GM19328 (cell line): ENCODE results near the gene BCL2.
"Not testable (repeated sequence)": the region's sequence is repeated elsewhere in the genome, so short reads cannot be mapped to it uniquely, and the experiment has no call there.

ENCODE experiments used
- ATAC-seq: cut with Tn5 transposase; IDR thresholded peaks from one replicate; pipeline ENCODE4 v1.9.1; 2021; ENCODE audit warnings: mild to moderate bottlenecking, moderate library complexity; ENCODE audit not compliant: unreplicated experiment

Gene BCL2

DNA sequence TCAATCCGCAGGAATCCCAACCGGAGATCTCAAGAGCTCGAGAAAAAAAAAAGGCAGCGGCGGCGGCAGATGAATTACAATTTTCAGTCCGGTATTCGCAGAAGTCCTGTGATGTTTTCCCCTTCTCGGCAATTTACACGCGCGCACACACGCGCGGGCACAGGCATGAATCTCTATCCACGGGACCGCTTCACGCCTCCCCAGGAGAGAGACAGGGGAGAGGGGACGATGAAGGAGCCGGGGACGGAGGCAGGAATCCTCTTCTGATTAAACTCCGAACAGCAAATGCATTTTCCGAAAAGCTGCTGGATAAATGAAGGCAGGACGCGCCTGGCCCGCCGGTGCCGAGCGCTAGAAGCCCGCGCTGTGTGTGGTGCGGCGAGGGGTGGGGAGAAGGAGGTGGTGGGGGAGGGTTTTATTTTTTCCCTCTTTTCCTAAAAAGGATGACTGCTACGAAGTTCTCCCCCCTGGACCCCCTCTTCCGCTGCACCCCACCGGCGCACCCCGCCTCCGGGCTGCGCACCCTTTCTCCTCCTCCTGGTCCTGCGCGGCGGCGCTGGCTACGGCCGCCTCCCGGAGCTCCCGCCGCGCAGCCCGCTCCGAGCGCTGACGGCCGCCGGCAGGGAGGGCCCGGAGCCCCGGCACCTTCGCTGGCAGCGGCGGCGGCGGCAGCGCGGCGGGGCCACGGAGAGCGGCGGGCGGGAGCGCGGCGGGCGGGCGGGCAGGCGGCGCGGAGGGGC lies at the start of gene BCL2:
TSS of gene BCL2 (minus strand) at position 387 of the 740 bp plus-strand sequence.
- ATAC-seq: peak; percentile 19

DNA sequence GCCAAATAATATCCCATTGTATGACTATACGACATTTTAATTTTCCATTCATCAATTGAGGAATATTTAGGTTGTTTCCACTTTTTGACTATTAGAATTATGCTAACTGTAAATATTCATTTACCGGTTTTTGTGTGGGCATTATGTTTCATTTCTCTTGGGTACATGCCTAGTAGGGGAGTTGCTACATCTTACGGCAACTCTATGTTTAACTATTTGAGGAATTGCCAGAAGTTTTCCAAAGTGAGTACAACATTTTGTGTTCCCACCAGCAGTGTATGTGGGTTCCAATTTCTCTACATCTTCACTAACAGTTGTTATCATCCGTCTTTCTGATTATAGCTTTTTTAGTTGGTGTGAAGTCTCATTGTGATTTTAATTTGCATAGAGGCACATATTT lies 49.0 kb upstream of the BCL2 start:
- no peak for ATAC-seq

DNA sequence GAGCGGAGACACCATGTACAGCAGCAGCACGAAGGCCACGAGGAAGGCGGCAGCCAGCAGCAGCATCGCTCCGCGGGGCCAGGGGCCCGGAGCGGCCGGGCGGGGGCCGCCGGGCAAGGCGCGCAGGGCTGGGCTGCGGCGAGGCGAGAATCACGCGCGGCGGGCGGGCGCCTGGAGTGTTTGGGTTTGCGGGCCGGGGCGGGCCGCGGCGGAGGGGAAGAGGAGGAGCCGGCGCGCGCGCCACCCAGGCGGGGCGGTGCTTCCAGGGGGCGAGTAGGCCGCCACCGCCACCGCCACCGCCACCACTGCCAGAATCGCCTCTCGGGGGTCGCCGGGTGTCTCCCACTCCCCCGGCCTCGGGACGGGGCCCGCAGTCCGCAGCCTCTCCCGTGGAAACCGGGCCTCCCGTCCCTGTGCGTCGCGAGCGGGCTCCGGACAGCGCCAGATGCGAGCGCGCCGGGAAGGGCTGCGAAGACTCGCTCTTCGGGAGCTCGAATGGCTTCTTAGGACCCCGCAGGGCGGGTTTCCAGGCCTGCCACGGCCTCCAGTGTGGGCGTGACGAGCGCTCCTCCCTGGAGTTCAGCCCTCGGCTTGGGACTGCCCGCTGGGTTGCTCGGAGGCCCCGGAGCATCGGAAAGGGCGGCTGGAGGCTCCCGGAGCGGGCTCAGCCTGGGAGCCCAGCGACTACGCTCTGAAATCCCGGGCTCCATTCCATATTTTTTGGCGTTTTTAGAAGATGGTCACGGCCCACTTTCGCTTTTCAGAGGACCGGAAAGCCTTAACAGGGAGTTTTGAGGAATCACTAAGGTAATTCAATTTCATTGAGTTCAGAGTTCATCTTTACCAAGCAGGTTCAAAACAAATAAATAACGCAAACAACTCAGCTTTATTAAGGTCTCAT lies 47.7 kb upstream of the BCL2 start, which contains the start of gene KDSR:
TSS of gene KDSR (minus strand) at position 154 of the 901 bp plus-strand sequence. CDS start at position 66, 88 bp downstream.
- peak; percentile 86 for ATAC-seq

DNA sequence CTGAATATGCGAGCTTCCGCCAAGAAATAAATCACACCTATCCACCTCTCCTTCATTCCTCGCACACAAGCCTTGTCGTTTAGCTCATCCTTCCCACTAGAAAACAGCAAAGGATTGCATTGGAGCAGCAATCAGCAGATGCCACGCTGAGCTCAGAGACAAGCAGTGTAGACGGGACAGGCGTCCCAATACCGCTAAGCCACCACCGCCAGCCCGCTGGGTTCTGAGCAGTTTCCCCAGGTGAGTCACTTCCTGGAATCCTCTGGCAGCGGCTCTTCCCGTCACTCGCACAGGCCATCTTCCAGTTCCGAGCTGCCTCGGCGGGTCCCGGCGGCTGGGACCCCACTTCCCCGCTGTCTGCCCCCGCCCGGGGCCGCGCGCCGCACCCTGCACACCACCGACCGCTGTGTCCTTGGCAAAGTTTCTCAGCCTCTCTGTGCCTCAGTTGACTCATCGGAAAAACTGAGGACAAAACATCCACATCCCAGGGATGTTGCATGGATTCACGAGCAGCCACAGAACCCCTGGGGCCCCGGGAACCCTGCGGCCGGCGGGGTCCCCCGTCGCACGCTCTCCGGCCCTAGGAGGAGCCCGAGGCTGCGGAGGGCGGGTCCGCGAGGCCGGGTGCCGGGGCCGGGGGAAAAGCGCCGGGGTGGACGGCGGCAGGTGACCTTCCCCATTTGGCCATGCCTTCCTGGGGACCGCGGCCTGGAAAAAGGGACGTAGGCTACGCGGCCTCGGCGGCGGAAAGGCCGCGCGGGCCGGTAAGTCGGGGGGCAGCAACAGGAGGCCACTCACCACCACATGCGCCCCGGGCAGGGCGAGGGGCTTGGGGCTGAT lies 46.9 kb upstream of the BCL2 start:
- ATAC-seq: peak; percentile 27

DNA sequence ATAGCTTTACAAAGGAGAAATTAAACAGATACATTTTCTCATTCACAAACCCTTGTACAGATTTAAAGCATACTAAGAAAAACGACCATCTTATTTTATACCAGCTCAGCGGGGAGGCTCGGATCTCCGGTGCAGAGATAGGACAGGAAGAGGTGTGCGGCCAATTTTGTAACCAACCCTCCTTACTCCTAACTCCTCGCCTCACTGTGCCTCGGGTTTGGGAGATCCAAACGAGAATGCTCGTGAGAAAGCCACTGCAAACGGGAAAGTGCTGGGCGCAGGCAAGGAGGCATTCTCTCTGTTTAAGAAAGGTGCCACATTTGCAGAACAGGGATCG lies 46.3 kb upstream of the BCL2 start:
- no peak for ATAC-seq

DNA sequence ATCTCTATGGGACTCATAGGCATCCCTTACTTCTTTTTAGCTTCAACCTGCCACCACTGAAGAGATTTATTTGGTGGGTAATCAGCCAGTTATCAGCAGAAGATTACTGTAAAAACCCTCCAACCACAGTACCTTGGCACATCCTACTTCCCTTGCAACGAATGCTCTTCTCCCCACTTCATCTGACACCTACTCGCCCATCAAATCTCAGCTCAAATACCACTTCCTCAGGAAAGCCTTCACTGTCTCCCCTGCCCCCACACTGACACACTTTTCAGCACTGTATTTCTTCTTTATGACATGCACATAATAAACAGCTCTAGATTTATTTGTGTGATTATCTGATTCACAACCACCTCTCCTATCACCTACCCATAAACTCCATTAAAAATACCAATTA lies 44.4 kb upstream of the BCL2 start:
- ATAC-seq: no peak

DNA sequence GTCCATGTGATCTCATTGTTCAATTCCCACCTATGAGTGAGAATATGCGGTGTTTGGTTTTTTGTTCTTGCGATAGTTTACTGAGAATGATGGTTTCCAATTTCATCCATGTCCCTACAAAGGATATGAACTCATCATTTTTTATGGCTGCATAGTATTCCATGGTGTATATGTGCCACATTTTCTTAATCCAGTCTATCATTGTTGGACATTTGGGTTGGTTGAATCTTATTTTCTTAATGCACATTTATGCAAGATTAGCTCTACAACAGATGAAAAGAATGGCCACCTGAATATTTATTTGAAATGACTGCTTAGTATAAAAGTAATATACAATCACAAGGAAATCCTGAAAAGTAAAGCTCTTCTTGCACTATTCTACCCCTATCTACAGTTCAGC lies 43.9 kb upstream of the BCL2 start:
- not testable (repeated sequence) for ATAC-seq

DNA sequence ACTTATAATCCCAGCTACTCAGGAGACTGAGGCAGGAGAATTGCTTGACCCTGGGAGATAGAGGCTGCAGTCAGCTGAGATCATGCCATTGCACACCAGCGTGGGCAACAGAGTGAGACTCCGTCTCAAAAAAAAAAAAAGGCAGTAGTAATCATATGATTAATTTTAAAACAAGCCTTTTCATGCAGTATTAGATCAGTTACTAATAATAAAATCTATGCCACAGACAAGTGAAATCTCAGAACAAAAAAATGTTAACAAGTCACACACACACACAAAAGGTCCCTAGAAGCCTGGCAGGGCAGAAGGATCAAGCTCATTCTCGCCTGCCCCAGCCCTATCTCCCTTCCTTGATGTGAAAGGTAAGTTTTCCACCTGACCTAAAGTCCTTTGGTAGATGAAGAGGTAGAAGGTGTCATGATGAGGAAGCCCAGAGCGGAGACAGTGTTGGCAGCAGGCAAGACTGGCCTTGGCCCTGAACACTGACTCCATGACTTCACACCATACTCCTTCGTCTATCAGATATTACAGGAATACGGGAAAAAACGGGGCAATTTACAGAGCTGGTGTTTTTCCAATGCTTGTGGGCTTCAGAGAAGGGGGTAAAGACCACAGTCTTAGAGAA lies 36.8 kb upstream of the BCL2 start:
- ATAC-seq: no peak

DNA sequence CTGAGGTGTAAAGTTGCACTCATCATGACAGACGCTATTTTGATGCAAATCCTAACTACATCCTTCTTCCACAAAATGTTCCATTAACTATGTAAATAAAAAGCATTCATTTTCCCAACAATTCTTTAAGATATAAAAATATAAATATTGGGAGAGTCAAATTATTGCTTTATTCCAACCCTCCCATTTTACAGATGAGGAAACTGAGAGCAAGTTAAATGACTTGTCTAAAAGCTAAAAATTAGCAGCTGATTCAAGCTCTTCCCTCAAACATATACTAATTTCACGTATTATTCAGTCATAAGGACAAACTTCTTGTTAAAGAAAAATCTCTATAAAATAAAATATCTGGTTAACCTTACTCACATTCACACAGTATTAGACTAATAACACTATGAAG lies 30.7 kb upstream of the BCL2 start:
- no peak for ATAC-seq

DNA sequence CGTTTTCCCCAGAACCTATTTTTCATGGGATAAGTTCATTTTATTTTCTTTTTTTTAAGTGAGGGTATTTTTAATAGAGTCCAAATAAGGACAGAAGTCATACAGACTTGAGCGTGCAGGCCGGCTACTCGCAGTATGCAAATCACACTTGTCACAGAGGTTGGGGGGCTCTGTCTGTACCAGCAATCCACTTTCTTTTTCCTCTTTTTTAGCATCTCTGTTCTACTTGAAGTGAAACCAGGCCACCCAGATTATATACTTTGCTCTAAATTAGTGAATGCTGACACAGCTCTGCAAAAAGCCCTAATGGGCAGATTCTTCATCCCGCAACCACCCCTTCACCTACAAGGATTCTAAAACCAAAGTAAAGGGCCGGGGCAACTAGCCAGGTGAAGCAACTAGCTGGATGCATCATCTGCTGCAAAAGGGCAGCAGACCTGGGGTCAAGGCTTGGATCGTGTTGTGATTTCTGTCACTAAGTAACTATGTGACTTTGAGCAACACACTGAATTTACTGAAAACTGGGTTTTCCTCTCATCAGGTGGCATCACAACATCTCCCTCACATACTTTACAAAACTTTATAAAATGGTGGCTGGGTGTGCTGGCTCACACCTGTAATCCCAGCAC lies 29.1 kb upstream of the BCL2 start:
- peak; percentile 78 for ATAC-seq

DNA sequence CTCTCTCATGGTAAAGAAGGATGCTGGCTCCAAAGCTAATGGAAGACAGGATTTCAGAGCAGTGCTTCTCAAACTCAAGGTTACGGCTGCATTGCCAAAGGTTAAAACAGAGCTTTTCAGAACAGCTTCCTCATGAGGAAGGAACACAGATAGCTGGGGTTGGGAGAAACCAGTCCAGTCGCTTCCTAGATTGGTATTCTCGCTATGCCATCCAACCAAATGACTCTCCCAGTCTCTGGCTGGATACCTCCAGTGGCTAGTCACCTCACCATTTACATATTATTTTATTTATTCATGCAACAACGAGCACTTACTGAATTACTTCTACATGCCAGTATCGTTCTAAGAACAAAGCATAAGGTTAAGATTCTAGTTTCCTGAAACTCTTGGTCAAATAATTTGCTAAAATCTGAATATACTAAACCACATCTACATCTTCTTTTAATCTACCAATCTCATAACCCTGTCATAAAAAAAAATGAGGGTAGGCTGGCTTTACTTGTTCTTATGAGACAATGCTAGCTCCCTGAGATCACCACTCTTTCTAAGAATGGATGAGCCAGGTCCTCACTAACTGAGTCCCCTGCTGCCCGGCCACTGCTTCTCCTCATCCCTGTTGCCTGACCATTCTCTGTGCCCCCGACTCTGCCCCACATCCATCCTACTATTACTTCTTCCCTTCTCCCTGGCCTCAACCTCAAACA lies 27.1 kb upstream of the BCL2 start:
- ATAC-seq: no peak

DNA sequence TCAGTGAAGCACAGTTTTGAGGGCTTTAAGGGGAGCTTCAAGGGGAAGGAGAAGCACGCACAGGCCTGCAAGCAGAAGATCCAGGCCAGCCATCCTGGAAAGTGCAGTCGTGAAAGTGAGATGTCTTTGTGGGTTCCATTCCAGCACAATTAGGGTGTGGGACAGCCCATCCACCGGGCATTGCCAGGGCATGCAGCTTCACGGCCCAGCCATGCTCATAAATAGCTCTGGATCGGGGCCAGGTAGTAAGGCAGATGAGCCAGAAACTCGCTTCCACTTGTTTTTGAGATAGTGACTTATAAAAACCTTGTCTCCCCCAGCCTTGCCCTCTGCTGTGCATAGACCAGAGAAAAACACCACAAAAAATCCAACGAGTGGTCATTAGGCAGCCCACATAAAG lies 26.5 kb upstream of the BCL2 start:
- ATAC-seq: no peak

DNA sequence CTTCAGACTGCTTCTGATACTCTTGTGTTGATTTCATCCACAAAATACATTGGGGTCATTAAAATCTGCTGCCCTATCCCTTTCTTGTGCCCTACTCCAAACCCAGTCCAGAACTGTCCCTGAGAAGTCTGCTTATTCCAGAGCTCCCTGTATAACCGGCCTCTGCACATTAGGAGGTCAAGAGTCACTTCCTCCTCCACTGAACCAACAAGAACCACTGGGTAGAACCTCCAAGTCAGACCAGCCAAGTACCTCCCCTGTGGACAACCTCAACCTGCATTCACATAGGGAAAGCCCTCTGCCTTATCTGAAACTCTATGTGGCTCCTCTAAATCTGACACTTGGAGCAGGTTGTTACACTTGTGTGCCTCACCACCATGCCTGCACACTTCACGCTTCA lies 25.3 kb upstream of the BCL2 start:
- no peak for ATAC-seq

DNA sequence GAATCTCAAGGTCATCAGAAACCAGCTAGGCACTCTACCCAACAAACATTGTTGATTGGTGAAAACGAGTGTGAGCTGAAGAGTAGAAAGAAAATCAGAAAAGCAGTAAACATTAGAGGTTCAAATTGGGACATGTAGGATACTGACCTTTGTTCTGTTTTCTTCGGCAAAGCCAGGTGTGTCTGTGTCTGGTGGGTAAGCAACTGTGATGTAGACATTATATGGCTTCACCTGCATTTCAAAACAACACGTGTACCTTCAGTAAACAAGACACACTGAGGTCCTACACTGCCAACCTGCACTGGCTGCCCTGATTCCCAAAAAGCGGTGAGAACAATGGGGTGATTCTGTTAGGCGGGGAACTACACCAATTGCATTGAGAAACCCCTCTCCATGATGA lies 24.7 kb upstream of the BCL2 start:
- no peak for ATAC-seq

DNA sequence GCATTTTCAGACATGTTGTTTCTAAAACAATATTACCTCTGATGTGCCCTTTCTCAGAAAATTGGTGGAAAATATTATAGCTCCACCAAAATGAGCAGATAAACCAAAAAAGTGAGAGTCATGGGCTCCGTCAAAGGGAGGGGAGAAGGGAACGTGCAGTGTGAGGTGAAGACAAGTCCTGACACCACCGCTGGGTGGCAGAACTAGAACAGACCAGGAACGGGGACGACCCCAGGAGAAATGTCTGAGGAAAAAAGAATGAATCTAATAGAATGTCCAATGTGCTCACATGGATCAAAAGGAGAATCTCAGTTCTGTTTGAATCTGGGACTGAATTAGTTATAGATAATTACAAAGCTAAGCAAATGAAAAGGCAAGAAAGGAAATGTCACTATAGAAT lies 22.6 kb upstream of the BCL2 start:
- ATAC-seq: no peak

DNA sequence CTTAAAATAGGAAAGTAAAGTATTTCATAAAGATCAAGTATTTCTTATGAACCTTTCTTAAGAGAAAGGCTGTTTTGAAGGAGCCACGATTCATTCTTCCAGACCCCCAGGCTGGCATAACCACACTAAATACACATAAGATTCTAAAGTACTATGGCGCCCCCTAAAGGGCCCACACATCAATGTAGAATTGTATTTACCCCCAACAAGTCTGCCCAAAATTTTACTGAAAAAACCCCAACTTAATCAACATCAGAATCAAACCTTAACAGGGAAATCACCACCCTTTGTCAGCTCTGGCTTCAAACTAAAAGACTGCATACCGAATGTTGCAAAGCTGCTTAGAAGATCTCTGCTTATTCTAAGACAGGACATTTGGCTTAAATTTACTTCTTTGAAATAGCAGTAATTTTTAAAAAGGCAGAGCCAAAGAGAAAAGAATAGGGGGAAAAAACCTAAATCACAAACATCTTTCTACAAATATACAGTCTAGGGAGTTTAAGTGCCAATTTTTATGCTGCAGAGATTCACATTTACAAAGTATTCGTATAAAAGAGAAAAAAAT lies 20.4 kb upstream of the BCL2 start:
- no peak for ATAC-seq

DNA sequence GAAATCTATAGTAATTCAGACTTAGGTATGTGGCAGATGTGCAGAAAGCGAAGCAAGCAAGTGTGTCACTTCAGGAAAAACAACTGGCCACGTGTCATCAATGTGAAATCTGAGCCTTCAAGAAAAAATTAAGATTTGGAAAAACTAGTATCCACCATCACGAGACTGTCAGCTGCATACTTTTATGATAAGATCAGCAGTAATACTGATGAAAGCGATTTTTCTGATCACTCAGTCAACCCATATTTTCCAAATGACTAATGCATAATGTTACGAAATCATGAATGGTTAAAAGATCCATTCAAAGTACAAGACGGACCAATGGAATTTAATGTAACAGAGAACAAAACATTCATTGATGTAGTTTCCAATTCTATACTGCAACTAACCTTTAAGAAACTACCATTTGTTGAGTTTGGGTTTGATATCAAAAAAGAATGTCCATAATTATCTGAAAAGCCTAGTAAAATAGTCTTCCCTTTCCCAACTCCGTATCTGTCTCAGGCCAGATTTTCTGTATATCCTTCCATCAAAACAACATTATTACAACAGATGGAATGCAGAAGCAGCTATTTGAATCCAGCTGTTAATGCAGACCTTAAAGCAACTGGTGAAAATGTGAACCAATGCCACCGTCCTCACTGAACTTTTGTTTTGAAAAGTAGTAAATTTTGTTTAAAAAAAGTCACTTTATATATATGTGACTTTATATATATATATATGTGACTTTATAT lies 17.0 kb upstream of the BCL2 start:
- no peak for ATAC-seq

DNA sequence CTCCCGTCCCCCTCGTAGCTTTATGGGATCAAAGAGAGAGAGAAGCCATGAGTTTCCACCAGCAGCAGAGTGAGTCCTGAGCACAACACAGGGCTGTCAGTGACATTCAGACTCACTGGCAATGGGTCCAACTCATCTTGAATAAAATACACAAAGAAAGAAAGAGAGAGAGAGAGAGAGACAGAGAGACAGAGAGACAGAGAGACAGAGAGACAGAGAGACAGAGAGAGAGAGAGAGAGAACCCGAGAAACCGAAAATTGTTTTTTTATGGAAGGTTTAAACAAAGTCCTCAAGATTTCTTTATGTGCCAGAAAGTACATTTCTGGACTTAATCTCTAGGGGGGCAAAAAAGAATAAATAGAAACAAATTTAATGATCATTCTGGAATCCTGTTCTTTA lies 11.5 kb upstream of the BCL2 start:
- ATAC-seq: no peak
